Psoas muscle (tissue), 8 donors: ENCODE results near the gene XXYLT1. TPM values are rescaled to one million over a fixed set of nuclear protein-coding genes. Genes with fewer than 3 reads are reported as not detected.

Experiments used
- ATAC-seq, 4 donors: fragments of 200-7000 bp; cut with Tn5 transposase; one replicate each; pipeline ENCODE4 v1.9.1; 2020; ENCODE audit warnings: moderate library complexity in 3 of 4, mild to moderate bottlenecking in 2 of 4
- DNase-seq, 2 donors: peaks; one replicate each; pipeline ENCODE4 v3.0.0-alpha.2; 2020
- H3K27ac ChIP-seq: fragments of 200-600 bp; one replicate; pipeline ENCODE4 v1.8.0; 2022
- H3K27me3 ChIP-seq, 3 donors: fragments of 200-600 bp in 1 of 3; one replicate each; pipeline versions ENCODE4 v1.6.1 to v1.8.0; 2013 to 2022; ENCODE audit warnings: low read length in 2 of 3, mild to moderate bottlenecking in 2 of 3, moderate library complexity in 1 of 3; ENCODE audit not compliant: insufficient read depth in 3 of 3
- H3K36me3 ChIP-seq, 2 donors: fragments of 200-600 bp in 1 of 2; one replicate each; pipeline versions ENCODE4 v1.6.1 to v1.8.0; 2013 to 2022; ENCODE audit warnings: low read depth in 1 of 2, mild to moderate bottlenecking in 1 of 2, moderate library complexity in 1 of 2; ENCODE audit not compliant: insufficient read depth in 1 of 2
- H3K4me1 ChIP-seq: fragments of 200-600 bp; one replicate; pipeline ENCODE4 v1.8.0; 2022
- H3K4me3 ChIP-seq: fragments of 200-600 bp; one replicate; pipeline ENCODE4 v1.8.0; 2022; ENCODE audit warnings: mild to moderate bottlenecking
- H3K9me3 ChIP-seq: fragments of 200-600 bp; one replicate; pipeline ENCODE4 v1.8.0; 2022
- WGBS, 3 donors: extraction: QIAGEN DNeasy Blood & Tissue Kit; methylation state at CpG; one replicate each; pipeline versions ENCODE4 v1.1.6 to v1.1.7; 2013; 5-methylcytosine and 5-hydroxymethylcytosine counted together
- intact Hi-C, 2 donors: fragments of 100-400 bp; cut with DNase I; formaldehyde crosslinking; loops; one replicate each; pipeline versions ENCODE4 v1.11.0 to v1.14.2; 2022
- polyA plus RNA-seq, 3 donors: library from polyadenylated mRNA; stranded (reverse); fragments of 200-250 nt; gene quantifications; one replicate each; pipeline ENCODE4 v1.2.3, GENCODE V29; 2013
- total RNA-seq, 4 donors: library from RNA; stranded (reverse); fragmentation: NEBNext Ultra II Directional in 2 of 4; extraction: Animal tissue kit (Norgen Biotek cat#: 25700) in 2 of 4; gene quantifications; one replicate each; pipeline versions ENCODE4 v1.2.1 to v1.2.4, GENCODE V29; 2021 to 2023
- TF ChIP-seq, protein P1 (sequence below): fragments of 200-600 bp; IDR thresholded peaks from one replicate; pipeline ENCODE4 v1.8.0; 2022; ENCODE audit warnings: antibody characterized with exemption
- donor health status: healthy with polysubstance abuse.
- donor health status: DM: no; HTN: no; CAD: no; lungs with moderate emphysema.
- donor health status: Bipolar disorder and iron deficiency.
- donor health status: healthy.
- donor health status: DM: yes; HTN: yes; CAD: no.
- donor health status: DM: no; HTN: no; CAD: no.
- donor health status: DM: no; HTN: no; CAD: no.
- donor health status: DM: yes; HTN: yes; CAD: no.

The XXYLT1 gene
- total and polyA plus RNA-seq, 7 donors = 0.86 to 3.5 (median 1.8) TPM

DNA sequence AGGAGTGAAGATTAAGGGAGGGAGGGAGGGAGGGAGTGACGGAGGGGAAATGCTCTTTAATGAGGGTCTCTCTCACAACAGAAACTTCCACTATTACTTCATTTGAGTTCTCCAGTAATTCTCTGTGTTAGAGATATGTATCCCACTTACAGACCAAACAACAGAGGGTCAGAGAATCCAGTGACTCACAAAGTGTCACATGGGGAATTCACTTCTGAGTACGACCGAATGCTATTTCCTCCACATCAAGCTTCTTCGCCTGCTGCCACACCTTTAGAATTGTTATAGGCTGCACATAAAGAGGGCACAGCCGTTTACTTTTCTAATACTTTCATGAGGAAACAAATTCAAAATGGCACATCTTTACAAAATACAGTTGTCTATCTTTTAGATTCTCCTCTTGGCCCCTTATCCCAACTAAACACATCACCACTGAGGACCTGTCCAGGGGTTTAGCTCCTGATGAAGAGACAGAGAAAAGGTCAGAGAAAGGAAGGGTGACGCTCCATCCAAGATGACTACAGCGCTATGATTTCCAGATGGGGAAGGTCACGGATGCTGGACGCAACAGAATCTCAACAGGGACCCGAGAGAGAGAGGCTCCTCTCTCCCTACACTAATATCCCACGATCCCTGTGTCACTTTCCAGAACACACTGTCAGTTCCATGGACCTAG is 119.0 kb downstream of the XXYLT1 start:
- 71 to 83% (median 79%) methylated on average over 11 of the region's 11 CpGs for WGBS, 3 donors
- intact Hi-C loops = loop anchor here in 1 of 2 donors (5.0 to 10.0 kb wide), 2 partner anchors 103 to 470 kb away; no protein-coding TSS in a partner anchor
- H3K27me3 ChIP-seq = no peaks in the 10 kb centered on the region

DNA sequence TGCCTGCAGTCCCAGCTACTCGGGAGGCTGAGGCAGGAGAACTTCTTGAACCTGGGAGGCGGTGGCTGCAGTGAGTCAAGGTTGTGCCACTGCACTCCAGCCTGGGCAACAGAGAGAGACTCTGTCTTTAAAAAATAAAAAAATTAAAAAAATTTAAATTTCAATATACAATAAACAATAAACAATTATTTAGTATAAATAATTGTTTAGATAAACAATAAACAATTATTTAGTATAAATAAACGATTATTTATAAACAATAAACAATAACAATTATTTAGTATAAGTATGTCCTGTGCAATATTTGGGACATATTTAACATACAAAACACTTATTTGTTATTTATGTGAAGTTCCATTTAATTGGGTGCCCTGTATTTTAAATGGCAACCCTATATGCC is 119.6 kb downstream of the XXYLT1 start:
- ATAC-seq (no peak), DNase-seq (no peak)
- no peak overlapping the region for H3K4me3 ChIP-seq
- H3K4me1 ChIP-seq = peaks cover 27% of the 10 kb centered on the region
- H3K36me3 ChIP-seq = no peaks in the 10 kb centered on the region
- TF ChIP-seq, protein P1, sequence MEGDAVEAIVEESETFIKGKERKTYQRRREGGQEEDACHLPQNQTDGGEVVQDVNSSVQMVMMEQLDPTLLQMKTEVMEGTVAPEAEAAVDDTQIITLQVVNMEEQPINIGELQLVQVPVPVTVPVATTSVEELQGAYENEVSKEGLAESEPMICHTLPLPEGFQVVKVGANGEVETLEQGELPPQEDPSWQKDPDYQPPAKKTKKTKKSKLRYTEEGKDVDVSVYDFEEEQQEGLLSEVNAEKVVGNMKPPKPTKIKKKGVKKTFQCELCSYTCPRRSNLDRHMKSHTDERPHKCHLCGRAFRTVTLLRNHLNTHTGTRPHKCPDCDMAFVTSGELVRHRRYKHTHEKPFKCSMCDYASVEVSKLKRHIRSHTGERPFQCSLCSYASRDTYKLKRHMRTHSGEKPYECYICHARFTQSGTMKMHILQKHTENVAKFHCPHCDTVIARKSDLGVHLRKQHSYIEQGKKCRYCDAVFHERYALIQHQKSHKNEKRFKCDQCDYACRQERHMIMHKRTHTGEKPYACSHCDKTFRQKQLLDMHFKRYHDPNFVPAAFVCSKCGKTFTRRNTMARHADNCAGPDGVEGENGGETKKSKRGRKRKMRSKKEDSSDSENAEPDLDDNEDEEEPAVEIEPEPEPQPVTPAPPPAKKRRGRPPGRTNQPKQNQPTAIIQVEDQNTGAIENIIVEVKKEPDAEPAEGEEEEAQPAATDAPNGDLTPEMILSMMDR = no peak
- intact Hi-C loops = loop anchor here in 1 of 2 donors (5.0 to 10.0 kb wide), 2 partner anchors 103 to 469 kb away; no protein-coding TSS in a partner anchor
- H3K9me3 ChIP-seq = no peaks in the 10 kb centered on the region
- no peaks in the 10 kb centered on the region for H3K27me3 ChIP-seq
- H3K27ac ChIP-seq = peak overlapping the region; percentile 34
- 89 to 91% (median 91%) methylated on average over 3 of the region's 3 CpGs for WGBS, 3 donors

More for the DNA sequence above, 119.0 kb downstream of the XXYLT1 start:
- Histone ChIP-seq H3K9me3 (no peaks in the 10 kb centered on the region), H3K4me1 (peaks cover 27% of the 10 kb centered on the region), H3K36me3 (no peaks in the 10 kb centered on the region), H3K4me3 (no peak overlapping the region), H3K27ac (peak overlapping the region; percentile 51)
- TF ChIP-seq, protein P1 = no peak
- DNase-seq = no peak
- no peak for ATAC-seq

DNA sequence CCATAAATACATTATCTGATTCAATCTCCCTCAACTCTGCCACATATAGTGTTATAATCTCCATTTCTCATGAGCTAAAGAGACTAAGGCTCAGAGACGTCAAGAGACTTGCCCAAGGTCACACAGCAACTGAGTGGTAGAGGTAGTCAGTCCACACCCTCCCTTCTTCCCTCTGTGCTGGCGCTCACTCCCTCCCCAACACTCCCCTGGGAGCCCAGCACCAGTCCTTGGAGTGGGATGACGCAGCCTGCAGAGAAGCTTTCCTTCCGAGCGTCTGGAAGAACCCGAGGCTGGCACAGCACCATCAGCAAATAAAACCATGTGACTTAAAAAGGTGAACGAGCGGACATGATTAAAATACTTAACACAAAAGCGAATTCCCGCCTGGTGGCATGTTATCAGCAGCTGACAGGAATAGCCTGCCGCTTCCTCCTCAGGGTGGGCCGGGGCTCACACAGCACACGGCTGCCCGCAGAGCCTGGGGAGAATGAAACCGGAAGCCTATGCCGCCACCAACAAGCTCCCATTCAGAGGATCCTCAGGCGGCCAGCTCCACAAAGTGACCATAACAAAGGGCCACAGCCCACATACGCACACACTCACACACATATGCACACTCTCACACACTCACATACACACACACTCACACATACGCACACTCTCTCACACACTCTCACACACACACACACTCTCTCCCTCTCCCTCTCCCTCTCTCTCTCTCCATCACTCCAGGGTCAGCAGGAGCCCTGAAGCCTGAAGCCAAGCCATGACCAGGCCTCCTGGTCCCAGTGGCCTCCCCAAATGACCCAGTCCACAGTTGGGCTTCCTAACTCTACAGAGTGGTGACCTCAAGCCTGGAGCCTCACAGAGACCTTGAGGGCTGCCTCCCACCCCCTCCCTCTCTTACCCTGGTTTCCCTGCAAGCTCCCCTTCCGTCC is 120.5 kb downstream of the XXYLT1 start:
- ATAC-seq (peak in 3 of 4 donors; percentile 24 to 40 (median 33)), DNase-seq (peak; percentile 50 to 66)
- Histone ChIP-seq H3K36me3 (no peaks in the 10 kb centered on the region), H3K9me3 (no peaks in the 10 kb centered on the region), H3K4me3 (peak overlapping the region; percentile 24), H3K4me1 (peaks cover 23% of the 10 kb centered on the region), H3K27me3 (no peaks in the 10 kb centered on the region), H3K27ac (peak overlapping the region; percentile 34)
- intact Hi-C loops = loop anchor here in 1 of 2 donors (5.0 to 10.0 kb wide), 2 partner anchors 104 to 468 kb away; no protein-coding TSS in a partner anchor
- TF ChIP-seq, protein P1 = no peak
- 62 to 71% (median 68%) methylated on average over 19 to 20 of the region's 20 CpGs for WGBS, 3 donors

GRCh38 chr3:195149292-195150030 is 121.5 kb downstream of the XXYLT1 start:
- no peaks in the 10 kb centered on the region for H3K27me3 ChIP-seq
- no peak for DNase-seq
- TF ChIP-seq, protein P1 = no peak
- no peaks in the 10 kb centered on the region for H3K9me3 ChIP-seq
- H3K27ac ChIP-seq = peak overlapping the region; percentile 36
- ATAC-seq = no peak
- no peak overlapping the region for H3K4me3 ChIP-seq
- intact Hi-C loops = loop anchor here in 1 of 2 donors (5.0 to 10.0 kb wide), 2 partner anchors 105 to 467 kb away; no protein-coding TSS in a partner anchor
- peaks cover 14% of the 10 kb centered on the region for H3K4me1 ChIP-seq
- 72 to 80% (median 76%) methylated on average over 15 of the region's 15 CpGs for WGBS, 3 donors
- H3K36me3 ChIP-seq = no peaks in the 10 kb centered on the region
